ENCODE results near the gene CEACAM1.

- no peak for TF ChIP-seq CTCF (IDR thresholded peaks at IDR 0.05)
- TF ChIP-seq EP300 (IDR thresholded peaks at IDR 0.05), result no peak
- no peak for TF ChIP-seq POLR2A (IDR thresholded peaks at IDR 0.05)
Observed at GRCh38 chr19:42548552-42548951, 20.3 kb upstream of the CEACAM1 start.

Data from ovary (tissue), 3 donors.